Calu3 (cell line): ENCODE data around the gene MYO3B. TPM values are rescaled to one million over a fixed set of nuclear protein-coding genes. Genes with fewer than 3 reads are reported as not detected.

Source experiments
- BruUV-seq: library from RNA; stranded (reverse); fragments of 400-500 nt; replicated peaks from 2 replicates; lab custom pipeline; 2021; lab: Mats Ljungman, UMichigan
- CTCF ChIA-PET: fragments of 300-600 bp; sonication (Branson Sonifier 250); formaldehyde crosslinking; loops from one replicate; lab custom pipeline; 2022; ENCODE audit warnings: antibody characterized with exemption; lab: Charles Lee
- DNase-seq: peaks from one replicate; pipeline ENCODE4 v3.0.0; 2022
- H3K27ac Mint-ChIP-seq: one replicate; pipeline ENCODE4 v1.8.0; 2022; ENCODE audit warnings: mixed read lengths; ENCODE audit not compliant: unreplicated experiment
- H3K27me3 Mint-ChIP-seq: one replicate; pipeline ENCODE4 v1.8.0; 2022; ENCODE audit warnings: mixed read lengths; ENCODE audit not compliant: unreplicated experiment
- H3K36me3 Mint-ChIP-seq: one replicate; pipeline ENCODE4 v1.8.0; 2022; ENCODE audit warnings: mild to moderate bottlenecking, moderate library complexity, mixed read lengths; ENCODE audit not compliant: insufficient read depth, unreplicated experiment
- H3K4me1 Mint-ChIP-seq: one replicate; pipeline ENCODE4 v1.8.0; 2022; ENCODE audit warnings: mild to moderate bottlenecking, low read depth, mixed read lengths; ENCODE audit not compliant: unreplicated experiment
- H3K4me3 Mint-ChIP-seq: one replicate; pipeline ENCODE4 v1.8.0; 2022; ENCODE audit warnings: mild to moderate bottlenecking, low read depth, moderate library complexity, mixed read lengths; ENCODE audit not compliant: unreplicated experiment
- H3K9me3 Mint-ChIP-seq: one replicate; pipeline ENCODE4 v1.8.0; 2022; ENCODE audit warnings: low read depth, mixed read lengths; ENCODE audit not compliant: unreplicated experiment
- CTCF ChIP-seq: fragments of 200-600 bp; IDR thresholded peaks from one replicate; pipeline ENCODE4 v1.8.0; 2022; ENCODE audit warnings: antibody characterized with exemption; ENCODE audit not compliant: unreplicated experiment
- intact Hi-C: fragments of 100-400 bp; cut with micrococcal nuclease; formaldehyde crosslinking; loops from one replicate; pipeline ENCODE4 v1.10.0; 2022; ENCODE audit not compliant: unreplicated experiment
- total RNA-seq: library from RNA; stranded (reverse); gene quantifications from 2 replicates; pipeline ENCODE4 v1.2.3, GENCODE V29; 2022

Gene MYO3B
- total RNA-seq, 1 experiment from 2014 or later, result 5.0 TPM

- peaks cover 2% of the 10 kb centered on the region for H3K9me3 Mint-ChIP-seq
- H3K4me3 Mint-ChIP-seq, result no peak overlapping the region
- CTCF ChIA-PET, result no interaction called here
- no peak for TF ChIP-seq CTCF
- no peaks in the 10 kb centered on the region for H3K27me3 Mint-ChIP-seq
- peaks cover 14% of the 10 kb centered on the region for H3K4me1 Mint-ChIP-seq
- H3K27ac Mint-ChIP-seq, result no peak overlapping the region
- no peaks in the 10 kb centered on the region for H3K36me3 Mint-ChIP-seq
- intact Hi-C loops, result no loop called here
- no peak for DNase-seq
- BruUV-seq, result no TSS peak
These were observed 7.4 kb downstream of the MYO3B start for GRCh38 chr2:170185319-170185718.

GRCh38 chr2:170189757-170190156 lies 11.8 kb downstream of the MYO3B start:
- H3K4me1 Mint-ChIP-seq, result no peaks in the 10 kb centered on the region
- CTCF ChIA-PET, result no interaction called here
- TF ChIP-seq CTCF, result no peak
- no peaks in the 10 kb centered on the region for H3K9me3 Mint-ChIP-seq
- no peak overlapping the region for H3K27ac Mint-ChIP-seq
- H3K36me3 Mint-ChIP-seq, result no peaks in the 10 kb centered on the region
- H3K4me3 Mint-ChIP-seq, result no peak overlapping the region
- DNase-seq, result no peak
- no peaks in the 10 kb centered on the region for H3K27me3 Mint-ChIP-seq
- intact Hi-C loops, result no loop called here
- BruUV-seq, result no TSS peak

- BruUV-seq, result no TSS peak
- H3K4me1 Mint-ChIP-seq, result no peaks in the 10 kb centered on the region
- TF ChIP-seq CTCF, result no peak
- no peak for DNase-seq
- no peaks in the 10 kb centered on the region for H3K36me3 Mint-ChIP-seq
- CTCF ChIA-PET, result no interaction called here
- no peak overlapping the region for H3K27ac Mint-ChIP-seq
- intact Hi-C loops, result no loop called here
- no peaks in the 10 kb centered on the region for H3K9me3 Mint-ChIP-seq
- no peak overlapping the region for H3K4me3 Mint-ChIP-seq
- no peaks in the 10 kb centered on the region for H3K27me3 Mint-ChIP-seq
These were observed 12.2 kb downstream of the MYO3B start for GRCh38 chr2:170190172-170190571.

GRCh38 chr2:170191166-170191866 lies 13.4 kb downstream of the MYO3B start:
- Mint-ChIP-seq H3K27ac (no peak overlapping the region), H3K4me1 (no peaks in the 10 kb centered on the region), H3K36me3 (no peaks in the 10 kb centered on the region), H3K9me3 (no peaks in the 10 kb centered on the region), H3K4me3 (no peak overlapping the region), H3K27me3 (no peaks in the 10 kb centered on the region)
- TF ChIP-seq CTCF, result no peak
- BruUV-seq, result no TSS peak
- intact Hi-C loops, result no loop called here
- CTCF ChIA-PET, result no interaction called here
- no peak for DNase-seq
